ENCODE measurements around the gene GABRR1.

Gene GABRR1

GRCh38 chr6:89221129-89221528, 4.0 kb upstream of the GABRR1 start:
- FAIRE-seq (no peak), DNase-seq (ENCODE audit: insufficient read length, low spot score) (no peak)
- no peak for TF ChIP-seq CTCF (IDR thresholded peaks at IDR 0.05; ENCODE audit: insufficient read depth, missing control alignments)

- TF ChIP-seq CTCF (IDR thresholded peaks at IDR 0.05; ENCODE audit: insufficient read depth, missing control alignments) = no peak
- no peak for DNase-seq (ENCODE audit: insufficient read length, low spot score)
- no peak for FAIRE-seq
Measured at GRCh38 chr6:89216411-89216810, 747 bp downstream of the GABRR1 start.

GRCh38 chr6:89215391-89215790, 1.8 kb downstream of the GABRR1 start:
- FAIRE-seq (no peak), DNase-seq (ENCODE audit: insufficient read length, low spot score) (no peak)
- no peak for TF ChIP-seq CTCF (IDR thresholded peaks at IDR 0.05; ENCODE audit: insufficient read depth, missing control alignments)

- DNase-seq (ENCODE audit: insufficient read length, low spot score) (no peak), FAIRE-seq (no peak)
- TF ChIP-seq CTCF (IDR thresholded peaks at IDR 0.05; ENCODE audit: insufficient read depth, missing control alignments) = no peak
Measured at GRCh38 chr6:89214197-89214596, 3.0 kb downstream of the GABRR1 start.

- TF ChIP-seq CTCF (IDR thresholded peaks at IDR 0.05; ENCODE audit: insufficient read depth, missing control alignments) = no peak
- no peak for DNase-seq (ENCODE audit: insufficient read length, low spot score)
- FAIRE-seq = no peak
Measured at GRCh38 chr6:89212472-89212871, 4.7 kb downstream of the GABRR1 start.

- DNase-seq (ENCODE audit: insufficient read length, low spot score) = no peak
- TF ChIP-seq CTCF (IDR thresholded peaks at IDR 0.05; ENCODE audit: insufficient read depth, missing control alignments) = no peak
- no peak for FAIRE-seq
Measured at GRCh38 chr6:89209457-89209856, 7.7 kb downstream of the GABRR1 start.

GRCh38 chr6:89208551-89208950, 8.6 kb downstream of the GABRR1 start:
- DNase-seq (ENCODE audit: insufficient read length, low spot score) (no peak), FAIRE-seq (no peak)
- no peak for TF ChIP-seq CTCF (IDR thresholded peaks at IDR 0.05; ENCODE audit: insufficient read depth, missing control alignments)
